Psoas muscle (tissue), 8 donors: ENCODE measurements around the gene DNAH10. TPM values are rescaled to one million over a fixed set of nuclear protein-coding genes. Genes with fewer than 3 reads are reported as not detected.

ENCODE experiments used
- ATAC-seq, 4 donors: fragments of 200-7000 bp; cut with Tn5 transposase; one replicate each; pipeline ENCODE4 v1.9.1; 2020; ENCODE audit warnings: moderate library complexity in 3 of 4, mild to moderate bottlenecking in 2 of 4
- DNase-seq, 2 donors: peaks; one replicate each; pipeline ENCODE4 v3.0.0-alpha.2; 2020
- H3K27ac ChIP-seq: fragments of 200-600 bp; one replicate; pipeline ENCODE4 v1.8.0; 2022
- H3K27me3 ChIP-seq, 3 donors: fragments of 200-600 bp in 1 of 3; one replicate each; pipeline versions ENCODE4 v1.6.1 to v1.8.0; 2013 to 2022; ENCODE audit warnings: low read length in 2 of 3, mild to moderate bottlenecking in 2 of 3, moderate library complexity in 1 of 3; ENCODE audit not compliant: insufficient read depth in 3 of 3
- H3K36me3 ChIP-seq, 2 donors: fragments of 200-600 bp in 1 of 2; one replicate each; pipeline versions ENCODE4 v1.6.1 to v1.8.0; 2013 to 2022; ENCODE audit warnings: low read depth in 1 of 2, mild to moderate bottlenecking in 1 of 2, moderate library complexity in 1 of 2; ENCODE audit not compliant: insufficient read depth in 1 of 2
- H3K4me1 ChIP-seq: fragments of 200-600 bp; one replicate; pipeline ENCODE4 v1.8.0; 2022
- H3K4me3 ChIP-seq: fragments of 200-600 bp; one replicate; pipeline ENCODE4 v1.8.0; 2022; ENCODE audit warnings: mild to moderate bottlenecking
- H3K9me3 ChIP-seq: fragments of 200-600 bp; one replicate; pipeline ENCODE4 v1.8.0; 2022
- CTCF ChIP-seq: fragments of 200-600 bp; IDR thresholded peaks from one replicate; pipeline ENCODE4 v1.8.0; 2022; ENCODE audit warnings: antibody characterized with exemption
- WGBS, 3 donors: extraction: QIAGEN DNeasy Blood & Tissue Kit; methylation state at CpG; one replicate each; pipeline versions ENCODE4 v1.1.6 to v1.1.7; 2013; 5-methylcytosine and 5-hydroxymethylcytosine counted together
- intact Hi-C, 2 donors: fragments of 100-400 bp; cut with DNase I; formaldehyde crosslinking; loops; one replicate each; pipeline versions ENCODE4 v1.11.0 to v1.14.2; 2022
- polyA plus RNA-seq, 3 donors: library from polyadenylated mRNA; stranded (reverse); fragments of 200-250 nt; gene quantifications; one replicate each; pipeline ENCODE4 v1.2.3, GENCODE V29; 2013
- total RNA-seq, 4 donors: library from RNA; stranded (reverse); fragmentation: NEBNext Ultra II Directional in 2 of 4; extraction: Animal tissue kit (Norgen Biotek cat#: 25700) in 2 of 4; gene quantifications; one replicate each; pipeline versions ENCODE4 v1.2.1 to v1.2.4, GENCODE V29; 2021 to 2023
- donor health status: healthy with polysubstance abuse.
- donor health status: DM: no; HTN: no; CAD: no; lungs with moderate emphysema.
- donor health status: Bipolar disorder and iron deficiency.
- donor health status: healthy.
- donor health status: DM: yes; HTN: yes; CAD: no.
- donor health status: DM: no; HTN: no; CAD: no.
- donor health status: DM: no; HTN: no; CAD: no.
- donor health status: DM: yes; HTN: yes; CAD: no.

Gene DNAH10
- total and polyA plus RNA-seq, 7 donors = 0.01 to 0.84 (median 0.24) TPM; not detected in 1

- H3K9me3 ChIP-seq = no peaks in the 10 kb centered on the region
- H3K4me1 ChIP-seq = no peaks in the 10 kb centered on the region
- ATAC-seq = no peak
- no peaks in the 10 kb centered on the region for H3K27me3 ChIP-seq
- peaks cover 0 to 91% of the 10 kb centered on the region in 2 donors for H3K36me3 ChIP-seq
- no peak overlapping the region for H3K27ac ChIP-seq
- TF ChIP-seq CTCF = no peak
- H3K4me3 ChIP-seq = no peak overlapping the region
- intact Hi-C loops = no loop called here
- WGBS, 3 donors = 87 to 95% (median 92%) methylated on average over 14 of the region's 14 CpGs
- no peak for DNase-seq
These were observed 20.0 kb upstream of the DNAH10 start for GRCh38 chr12:123741937-123742572.

GRCh38 chr12:123743002-123743401, 19.1 kb upstream of the DNAH10 start:
- no peak for TF ChIP-seq CTCF
- peak in 1 of 2 donors; percentile 54 for DNase-seq
- no peaks in the 10 kb centered on the region for H3K27me3 ChIP-seq
- intact Hi-C loops = no loop called here
- no peak overlapping the region for H3K4me3 ChIP-seq
- 85 to 88% (median 87%) methylated on average over 10 of the region's 10 CpGs for WGBS, 3 donors
- H3K9me3 ChIP-seq = no peaks in the 10 kb centered on the region
- peaks cover 0 to 90% of the 10 kb centered on the region in 2 donors for H3K36me3 ChIP-seq
- no peaks in the 10 kb centered on the region for H3K4me1 ChIP-seq
- ATAC-seq = no peak
- no peak overlapping the region for H3K27ac ChIP-seq

GRCh38 chr12:123744836-123745235, 17.3 kb upstream of the DNAH10 start:
- TF ChIP-seq CTCF = no peak
- ATAC-seq (peak in 1 of 4 donors; percentile 21), DNase-seq (no peak)
- no peaks in the 10 kb centered on the region for H3K4me1 ChIP-seq
- H3K27me3 ChIP-seq = no peaks in the 10 kb centered on the region
- H3K9me3 ChIP-seq = no peaks in the 10 kb centered on the region
- H3K36me3 ChIP-seq = peaks cover 2 to 89% of the 10 kb centered on the region in 2 donors
- WGBS, 3 donors = 67 to 69% (median 69%) methylated on average over 12 of the region's 12 CpGs
- H3K4me3 ChIP-seq = no peak overlapping the region
- intact Hi-C loops = no loop called here
- H3K27ac ChIP-seq = no peak overlapping the region

- no peaks in the 10 kb centered on the region for H3K4me1 ChIP-seq
- intact Hi-C loops = no loop called here
- H3K9me3 ChIP-seq = no peaks in the 10 kb centered on the region
- peaks cover 2 to 87% of the 10 kb centered on the region in 2 donors for H3K36me3 ChIP-seq
- TF ChIP-seq CTCF = no peak
- ATAC-seq = no peak
- H3K4me3 ChIP-seq = no peak overlapping the region
- WGBS, 3 donors = 79 to 83% (median 81%) methylated on average over 5 of the region's 5 CpGs
- DNase-seq = no peak
- no peaks in the 10 kb centered on the region for H3K27me3 ChIP-seq
- H3K27ac ChIP-seq = no peak overlapping the region
These were observed 14.8 kb upstream of the DNAH10 start for GRCh38 chr12:123747309-123747708.

GRCh38 chr12:123748161-123748560, 13.9 kb upstream of the DNAH10 start:
- no peak for ATAC-seq
- WGBS, 3 donors = 90 to 95% (median 92%) methylated on average over 6 of the region's 6 CpGs
- Histone ChIP-seq H3K27me3 (no peaks in the 10 kb centered on the region), H3K4me1 (no peaks in the 10 kb centered on the region), H3K36me3 (peaks cover 4 to 87% of the 10 kb centered on the region in 2 donors), H3K9me3 (no peaks in the 10 kb centered on the region), H3K4me3 (no peak overlapping the region), H3K27ac (no peak overlapping the region)
- no peak for TF ChIP-seq CTCF
- DNase-seq = no peak
- intact Hi-C loops = no loop called here
